Endothelial cell of umbilical vein (primary cell): ENCODE measurements around the gene SCAPER. TPM values are rescaled to one million over a fixed set of nuclear protein-coding genes. Genes with fewer than 3 reads are reported as not detected.

Experiments used
- BruUV-seq: library from RNA; stranded (reverse); fragments of 400-500 nt; replicated peaks from 2 replicates; lab custom pipeline; 2021; lab: Mats Ljungman, UMichigan
- CTCF ChIA-PET: fragments of 300-600, 350-600 bp; sonication (Branson Sonifier 250); formaldehyde crosslinking; loops from one replicate; lab custom pipeline; 2021; ENCODE audit warnings: antibody characterized with exemption, inconsistent platforms; lab: Charles Lee
- POLR2A ChIA-PET: fragments of 300-600, 350-600 bp; sonication (Branson Sonifier 250); formaldehyde crosslinking; loops from one replicate; lab custom pipeline; 2021; ENCODE audit warnings: antibody characterized with exemption, inconsistent platforms; lab: Charles Lee
- DNase-seq: peaks from one replicate; pipeline ENCODE4 v3.0.0-alpha.2; 2011; ENCODE audit warnings: low read depth, low spot score
- FAIRE-seq: peaks from 2 replicates; lab custom pipeline; 2011; peaks lifted over from hg19 to GRCh38; lab: Jason Lieb, UNC
- H2AFZ ChIP-seq: 2 replicates; pipeline ENCODE4 v1.6.0; 2012; ENCODE audit warnings: low read depth, low read length, control low read depth, inconsistent platforms
- H3K27ac ChIP-seq: 2 replicates; pipeline ENCODE4 v1.5.1; 2011; ENCODE audit warnings: low read depth, mild to moderate bottlenecking, control low read depth, low read length, moderate library complexity; ENCODE audit not compliant: insufficient read depth
- H3K27me3 ChIP-seq, 2 experiments: 2 replicates each; pipeline versions ENCODE4 v1.6.0 to v1.6.1; 2011; ENCODE audit warnings: low read length in 2 of 2, mixed read lengths in 1 of 2; ENCODE audit not compliant: control insufficient read depth in 2 of 2, insufficient read depth in 2 of 2
- H3K36me3 ChIP-seq, 2 experiments: 2 replicates in 1 of 2; 3 replicates in 1 of 2; pipeline ENCODE4 v1.5.1; 2011; ENCODE audit warnings: low read length in 2 of 2, mild to moderate bottlenecking in 1 of 2, moderate library complexity in 1 of 2; ENCODE audit not compliant: control insufficient read depth in 2 of 2, insufficient read depth in 2 of 2; ENCODE audit errors: extremely low read depth in 1 of 2
- H3K4me1 ChIP-seq: 3 replicates; pipeline ENCODE4 v1.5.1; 2011; ENCODE audit warnings: mild to moderate bottlenecking, low read length; ENCODE audit not compliant: control insufficient read depth, insufficient read depth; ENCODE audit errors: extremely low read depth
- H3K4me2 ChIP-seq: 2 replicates; pipeline ENCODE4 v1.6.1; 2011; ENCODE audit warnings: low read length, control low read depth, mixed read lengths; ENCODE audit not compliant: insufficient read depth
- H3K4me3 ChIP-seq, 3 experiments: fragments of 200-600 bp in 1 of 3; sonication (generic), shearing (Covaris generic) in 1 of 3; replicated peaks in 1 of 3; 2 replicates each; pipeline ENCODE4 v1.5.1; 2011 to 2016; ENCODE audit warnings: control low read depth in 3 of 3, low read length in 3 of 3, mild to moderate bottlenecking in 2 of 3, inconsistent platforms in 1 of 3, low read depth in 1 of 3, moderate library complexity in 1 of 3; ENCODE audit not compliant: insufficient read depth in 1 of 3
- H3K79me2 ChIP-seq: 2 replicates; pipeline ENCODE4 v1.6.0; 2012; ENCODE audit warnings: low read length, inconsistent platforms; ENCODE audit not compliant: control insufficient read depth, insufficient read depth
- H3K9ac ChIP-seq: replicated peaks from 2 replicates; pipeline ENCODE3; 2011; ENCODE audit warnings: low read length, control low read depth; ENCODE audit not compliant: insufficient read depth; ENCODE audit errors: extremely low read depth
- H3K9me1 ChIP-seq: replicated peaks from 3 replicates; pipeline ENCODE4 v1.6.0; 2011; ENCODE audit warnings: mild to moderate bottlenecking, low read length; ENCODE audit not compliant: control insufficient read depth, insufficient read depth; ENCODE audit errors: extremely low read depth
- H3K9me3 ChIP-seq: replicated peaks from 2 replicates; pipeline ENCODE4 v1.5.1; 2012; ENCODE audit warnings: low read length, inconsistent platforms; ENCODE audit not compliant: control insufficient read depth, insufficient read depth
- H4K20me1 ChIP-seq: replicated peaks from 2 replicates; pipeline ENCODE3; 2011; ENCODE audit warnings: mild to moderate bottlenecking, low read length; ENCODE audit not compliant: control insufficient read depth, insufficient read depth; ENCODE audit errors: extremely low read depth
- EZH2 ChIP-seq: IDR thresholded peaks from 2 replicates; pipeline ENCODE4 v1.6.1; 2012; ENCODE audit warnings: borderline replicate concordance, low read depth, mild to moderate bottlenecking, moderate library complexity, low read length, inconsistent platforms; ENCODE audit not compliant: severe bottlenecking
- JUN ChIP-seq: IDR thresholded peaks from 2 replicates; pipeline ENCODE4 v1.6.1; 2011; ENCODE audit warnings: borderline replicate concordance, low read depth; ENCODE audit not compliant: insufficient read length, insufficient read depth
- MYC ChIP-seq: IDR thresholded peaks from one replicate; pipeline ENCODE4 v1.6.1; 2011; ENCODE audit warnings: mild to moderate bottlenecking, low read depth, low read length
- POLR2AphosphoS5 ChIP-seq: IDR thresholded peaks from 2 replicates; pipeline ENCODE4 v1.6.1; 2012; ENCODE audit warnings: low read depth, mild to moderate bottlenecking, control low read depth, low read length, moderate library complexity; ENCODE audit not compliant: insufficient read depth
- dilution Hi-C: fragments of 300-500 bp; cut with MboI; formaldehyde crosslinking; loops from one replicate; pipeline ENCODE4 v1.15.0; 2019; ENCODE audit warnings: low sequenced_read_pairs; ENCODE audit not compliant: extremely low pct_ligation_motif_present
- intact Hi-C: fragments of 100-400 bp; cut with micrococcal nuclease; formaldehyde crosslinking; loops from one replicate; pipeline ENCODE4 v1.10.0; 2022
- polyA plus RNA-seq, 4 experiments: library from polyadenylated mRNA; depleted of rRNA in 3 of 4; stranded (reverse) in 3 of 4; unstranded in 1 of 4; fragments of >200 nt; gene quantifications; 2 replicates each; pipeline versions ENCODE4 v1.2.1 to v1.2.3, GENCODE V29; 2011 to 2012; ENCODE audit warnings: missing spikeins in 1 of 4
- total RNA-seq: library from RNA; stranded (reverse); gene quantifications from 2 replicates; pipeline ENCODE4 v1.2.3, GENCODE V29; 2021
- TF ChIP-seq, protein P1 (sequence below), 2 donors: IDR thresholded peaks; 1 replicate in 1 of 2; 2 replicates in 1 of 2; pipeline ENCODE4 v1.5.1; 2011; ENCODE audit warnings: low read length in 2 of 2, mild to moderate bottlenecking in 2 of 2, moderate library complexity in 2 of 2, control low read depth in 1 of 2, inconsistent platforms in 1 of 2, low read depth in 1 of 2; ENCODE audit not compliant: insufficient read depth in 1 of 2; ENCODE audit errors: extremely low read depth in 1 of 2
- TF ChIP-seq, protein P2 (sequence below): IDR thresholded peaks from 2 replicates; pipeline ENCODE4 v1.6.1; 2011; ENCODE audit not compliant: insufficient read depth, insufficient read length

Gene SCAPER
- total and polyA plus RNA-seq, 2 donors (not counting 3 experiments of a cell fraction or from before 2014, with no cell fraction given), result 2.7 to 12.7 TPM

DNA sequence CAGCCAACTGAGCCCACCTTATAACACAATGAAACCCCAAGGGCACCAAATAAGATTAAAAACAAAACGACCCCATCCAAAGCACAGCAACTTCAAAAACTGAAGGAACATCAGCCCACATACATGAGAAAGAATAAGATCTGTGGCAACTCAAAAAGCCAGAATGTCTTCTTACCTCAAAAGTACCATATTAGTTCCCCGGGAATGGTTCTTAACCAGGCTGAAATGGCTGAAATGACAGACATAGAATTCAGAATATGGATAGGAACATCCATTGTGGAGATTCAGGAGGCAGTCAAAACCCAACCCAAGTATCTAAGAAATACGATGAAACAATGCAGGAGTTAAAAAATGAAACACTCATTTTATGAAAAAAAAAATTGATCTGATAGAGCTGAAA is 222.3 kb downstream of the SCAPER start:
- no peak overlapping the region for H3K9ac ChIP-seq
- H3K27ac ChIP-seq, result no peak overlapping the region
- H3K36me3 ChIP-seq, result no peaks in the 10 kb centered on the region
- H4K20me1 ChIP-seq, result no peaks in the 10 kb centered on the region
- ChIA-PET POLR2A (no interaction called here), CTCF (no interaction called here)
- H3K79me2 ChIP-seq, result no peaks in the 10 kb centered on the region
- FAIRE-seq, result no peak
- H3K4me2 ChIP-seq, result no peak overlapping the region
- no peaks in the 10 kb centered on the region for H3K27me3 ChIP-seq
- H2AFZ ChIP-seq, result no peak overlapping the region
- BruUV-seq, result no TSS peak
- H3K4me1 ChIP-seq, result no peaks in the 10 kb centered on the region
- dilution Hi-C loops (no loop called here), intact Hi-C loops (no loop called here)
- no peaks in the 10 kb centered on the region for H3K9me1 ChIP-seq
- H3K4me3 ChIP-seq, result no peak overlapping the region
- no peak for DNase-seq
- no peaks in the 10 kb centered on the region for H3K9me3 ChIP-seq
- no peak for TF ChIP-seq EZH2
- TF ChIP-seq, protein P1, sequence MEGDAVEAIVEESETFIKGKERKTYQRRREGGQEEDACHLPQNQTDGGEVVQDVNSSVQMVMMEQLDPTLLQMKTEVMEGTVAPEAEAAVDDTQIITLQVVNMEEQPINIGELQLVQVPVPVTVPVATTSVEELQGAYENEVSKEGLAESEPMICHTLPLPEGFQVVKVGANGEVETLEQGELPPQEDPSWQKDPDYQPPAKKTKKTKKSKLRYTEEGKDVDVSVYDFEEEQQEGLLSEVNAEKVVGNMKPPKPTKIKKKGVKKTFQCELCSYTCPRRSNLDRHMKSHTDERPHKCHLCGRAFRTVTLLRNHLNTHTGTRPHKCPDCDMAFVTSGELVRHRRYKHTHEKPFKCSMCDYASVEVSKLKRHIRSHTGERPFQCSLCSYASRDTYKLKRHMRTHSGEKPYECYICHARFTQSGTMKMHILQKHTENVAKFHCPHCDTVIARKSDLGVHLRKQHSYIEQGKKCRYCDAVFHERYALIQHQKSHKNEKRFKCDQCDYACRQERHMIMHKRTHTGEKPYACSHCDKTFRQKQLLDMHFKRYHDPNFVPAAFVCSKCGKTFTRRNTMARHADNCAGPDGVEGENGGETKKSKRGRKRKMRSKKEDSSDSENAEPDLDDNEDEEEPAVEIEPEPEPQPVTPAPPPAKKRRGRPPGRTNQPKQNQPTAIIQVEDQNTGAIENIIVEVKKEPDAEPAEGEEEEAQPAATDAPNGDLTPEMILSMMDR (IDR thresholded peaks at IDR 0.05; ENCODE audit: extremely low read depth in 1 of 2, insufficient read depth in 1 of 2, low read depth in 1 of 2, low read length in 2 of 2), result no peak
- TF ChIP-seq MYC, result no peak
- no peak for TF ChIP-seq POLR2AphosphoS5
- TF ChIP-seq, protein P2, sequence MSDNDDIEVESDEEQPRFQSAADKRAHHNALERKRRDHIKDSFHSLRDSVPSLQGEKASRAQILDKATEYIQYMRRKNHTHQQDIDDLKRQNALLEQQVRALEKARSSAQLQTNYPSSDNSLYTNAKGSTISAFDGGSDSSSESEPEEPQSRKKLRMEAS, result no peak
- TF ChIP-seq JUN, result no peak

DNA sequence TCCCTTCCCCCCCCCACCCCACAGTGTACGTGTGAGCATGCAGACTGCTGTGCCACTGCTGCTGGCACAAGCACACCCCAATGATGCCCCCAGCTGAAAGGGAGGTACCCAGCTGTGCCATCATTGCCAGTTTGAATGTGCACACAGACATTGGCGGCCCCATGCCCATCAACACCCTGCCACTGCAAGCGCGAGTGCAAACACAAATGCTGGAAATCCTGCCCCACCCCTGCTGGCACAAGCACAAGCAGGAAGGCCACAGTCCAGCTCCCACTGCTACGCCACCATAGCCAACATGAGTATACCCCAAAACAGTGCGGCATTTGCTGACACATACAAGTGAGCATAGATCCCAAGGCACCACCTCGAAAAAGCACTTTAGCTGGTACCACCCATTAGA is 222.9 kb downstream of the SCAPER start:
- H4K20me1 ChIP-seq, result no peaks in the 10 kb centered on the region
- no peaks in the 10 kb centered on the region for H3K27me3 ChIP-seq
- H3K79me2 ChIP-seq, result no peaks in the 10 kb centered on the region
- no peak overlapping the region for H3K4me2 ChIP-seq
- intact Hi-C loops (no loop called here), dilution Hi-C loops (no loop called here)
- H3K9me3 ChIP-seq, result no peaks in the 10 kb centered on the region
- no peak overlapping the region for H2AFZ ChIP-seq
- H3K9me1 ChIP-seq, result no peaks in the 10 kb centered on the region
- no peaks in the 10 kb centered on the region for H3K4me1 ChIP-seq
- FAIRE-seq (no peak), DNase-seq (no peak)
- CTCF ChIA-PET, result interaction anchor here (1.1 kb wide), 1 partner anchor 9 kb away, joined by 3 read pairs; no protein-coding TSS in a partner anchor
- no peak overlapping the region for H3K9ac ChIP-seq
- no peak overlapping the region for H3K4me3 ChIP-seq
- no peaks in the 10 kb centered on the region for H3K36me3 ChIP-seq
- POLR2A ChIA-PET, result no interaction called here
- H3K27ac ChIP-seq, result no peak overlapping the region
- BruUV-seq, result no TSS peak
- TF ChIP-seq, protein P1 (IDR thresholded peaks at IDR 0.05; ENCODE audit: extremely low read depth in 1 of 2, insufficient read depth in 1 of 2, low read depth in 1 of 2, low read length in 2 of 2), result no peak
- no peak for TF ChIP-seq JUN
